ENCODE measurements around the gene TRIM71. TPM values are rescaled to one million over a fixed set of nuclear protein-coding genes. Genes with fewer than 3 reads are reported as not detected.

The TRIM71 gene
- total and polyA plus RNA-seq, 2 of the 13 experiments (the other 11 are each of a cell fraction or from before 2014, with no cell fraction given) = 21.7 to 76.9 TPM

- Histone ChIP-seq H3K4me2 (ENCODE audit: low read depth, low read length) (no peak overlapping the region), H3K79me2 (ENCODE audit: insufficient read depth, low read length) (no peaks in the 10 kb centered on the region), H3K4me3 (replicated peaks in 1 of 3; ENCODE audit: insufficient read depth in 1 of 3, low read depth in 2 of 3, low read length in 3 of 3) (no peak overlapping the region), H2AFZ (ENCODE audit: low read length) (no peak overlapping the region), H3K27ac (ENCODE audit: extremely low read length, insufficient read depth, low read length) (no peak overlapping the region), H3K9me3 (ENCODE audit: low read length) (no peaks in the 10 kb centered on the region), H3K9ac (ENCODE audit: insufficient read depth, low read depth, low read length) (no peak overlapping the region), H4K20me1 (ENCODE audit: insufficient read depth, low read length) (no peaks in the 10 kb centered on the region), H3K4me1 (ENCODE audit: insufficient read depth, low read length) (peaks cover 11% of the 10 kb centered on the region), H3K36me3 (replicated peaks in 1 of 2; ENCODE audit: control insufficient read depth in 1 of 2, insufficient read depth in 2 of 2, low read length in 2 of 2) (no peaks in the 10 kb centered on the region), H3K27me3 (ENCODE audit: control insufficient read depth in 1 of 2, insufficient read depth in 2 of 2, low read length in 2 of 2) (no peaks in the 10 kb centered on the region; a peak in 1 of 5 replicates)
- ATAC-seq = no peak
- in situ Hi-C loops (cut with HindIII; ENCODE audit: extremely low pct_ligation_motif_present, low pct_unique_long_range_greater_than_20kb) (loop anchor here (5.0 to 10.0 kb wide), 2 partner anchors 198 to 425 kb away; partner anchors contain the start of gene CMTM6), intact Hi-C loops (cut with micrococcal nuclease; ENCODE audit: unreplicated experiment) (no loop called here)
- DNase-seq (ENCODE audit: low spot score) = no peak
- FAIRE-seq = no peak
- BruUV-seq (replicated peaks) = no TSS peak
- ChIA-PET CTCF (ENCODE audit: low intra/inter-chr PET ratio, low total read pairs) (no interaction called here), POLR2A (no interaction called here)
- WGBS (ENCODE audit: low lambda C conversion rate) = 81% methylated on average over 3 of the region's 3 CpGs
- TF ChIP-seq CHD4 (IDR thresholded peaks at IDR 0.05; ENCODE audit: borderline replicate concordance, low read length) (no peak), ZNF550 (CRISPR knock-in tag; IDR thresholded peaks at IDR 0.05; ENCODE audit: borderline replicate concordance) (no peak), ZHX1 (CRISPR knock-in tag; IDR thresholded peaks at IDR 0.05; ENCODE audit: low read depth) (no peak), CBX1 (IDR thresholded peaks at IDR 0.05; ENCODE audit: low read depth) (no peak), LBX2 (CRISPR knock-in tag; IDR thresholded peaks at IDR 0.05; ENCODE audit: borderline replicate concordance) (no peak), KLF12 (CRISPR knock-in tag; IDR thresholded peaks at IDR 0.05; ENCODE audit: borderline replicate concordance) (no peak), SPEN (CRISPR knock-in tag; IDR thresholded peaks at IDR 0.05; ENCODE audit: low read depth) (no peak), FOXJ3 (CRISPR knock-in tag; IDR thresholded peaks at IDR 0.05; ENCODE audit: borderline replicate concordance) (no peak), GRHL1 (CRISPR knock-in tag; conservative IDR thresholded peaks at IDR 0.05) (no peak), RAD51 (IDR thresholded peaks at IDR 0.05; ENCODE audit: borderline replicate concordance) (no peak), ZNF318 (CRISPR knock-in tag; IDR thresholded peaks at IDR 0.05) (no peak), TOPORS (CRISPR knock-in tag; IDR thresholded peaks at IDR 0.05) (no peak)
These were observed 112.4 kb downstream of the TRIM71 start for GRCh38 chr3:32930161-32930560.

Measured in HepG2 (cell line).